Activated T-helper 9 cell treated with anti-CD3 and anti-CD28 coated beads, Interleukin-2, amount 50 U/mL, for 16 hours (primary cell): ENCODE data around the gene ZDHHC3.
"Not testable (repeated sequence)": the region's sequence is repeated elsewhere in the genome, so short reads cannot be mapped to it uniquely, and the experiment has no call there.

Experiments used
- DNase-seq: peaks from one replicate; pipeline ENCODE4 v3.0.0-alpha.2; 2020; ENCODE audit warnings: low read depth

The ZDHHC3 gene

DNA sequence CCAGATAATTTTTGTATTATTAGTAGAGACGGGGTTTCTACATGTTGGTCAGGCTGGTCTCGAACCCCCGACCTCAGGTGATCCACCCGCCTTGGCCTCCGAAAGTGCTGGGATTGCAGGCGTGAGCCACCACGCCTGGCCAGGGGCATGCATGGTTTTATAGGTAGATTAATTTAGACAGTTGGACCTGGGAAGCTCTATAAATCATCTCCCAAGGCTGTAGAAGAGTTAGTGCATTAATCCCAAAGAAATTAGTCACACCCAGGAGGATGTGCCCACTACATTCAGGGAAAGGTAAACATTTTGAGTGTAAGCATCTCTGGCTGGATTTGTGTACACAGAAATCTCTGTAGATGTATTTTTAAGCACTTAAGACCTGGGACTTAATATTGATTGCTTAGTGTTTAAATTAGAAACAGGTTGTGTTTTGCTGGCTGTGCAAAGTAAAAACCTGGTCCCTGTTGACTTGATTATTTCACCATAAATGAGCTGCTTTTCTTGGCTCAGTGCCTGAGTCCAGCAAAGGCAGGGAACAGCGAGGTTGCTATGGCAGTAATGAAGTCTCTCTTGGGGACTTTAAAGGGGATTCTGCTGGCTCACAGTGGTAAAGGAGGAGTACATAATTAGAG lies 19.3 kb upstream of the ZDHHC3 start:
- no peak for DNase-seq

DNA sequence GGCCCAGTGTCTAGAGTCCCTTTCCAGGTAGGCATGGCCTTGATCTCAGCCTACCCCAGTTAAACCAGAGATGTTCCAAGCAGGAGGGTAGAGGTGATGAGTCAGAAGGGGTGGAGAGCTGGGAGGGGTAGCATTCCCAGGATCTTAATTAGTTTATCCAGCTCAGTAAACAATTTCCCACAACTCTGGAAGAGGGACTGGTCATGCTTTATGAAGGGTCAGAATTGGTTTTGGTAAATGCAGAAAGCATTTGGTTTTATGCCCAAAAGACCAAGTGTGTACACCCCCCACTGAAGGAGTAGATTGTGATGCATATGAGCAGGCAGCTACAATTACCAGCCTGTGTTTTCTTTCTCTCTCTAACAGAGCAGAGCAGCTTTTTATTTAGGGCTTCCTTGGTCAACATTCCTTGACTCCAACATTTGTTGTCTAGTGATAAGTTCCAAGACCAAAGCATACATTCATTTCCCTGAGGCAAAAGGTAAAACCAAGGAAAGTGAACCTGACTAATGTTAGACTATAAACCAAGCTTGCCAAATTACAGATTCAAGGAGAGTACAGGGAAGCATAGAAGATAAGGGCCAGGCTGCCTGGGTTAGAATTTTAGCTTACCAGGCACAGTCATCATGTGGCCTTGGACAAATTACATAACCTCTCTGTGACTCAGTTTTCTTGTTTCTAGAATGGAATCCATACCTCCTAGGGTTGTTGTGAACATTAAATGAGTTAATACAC lies 17.7 kb upstream of the ZDHHC3 start:
- DNase-seq: no peak

DNA sequence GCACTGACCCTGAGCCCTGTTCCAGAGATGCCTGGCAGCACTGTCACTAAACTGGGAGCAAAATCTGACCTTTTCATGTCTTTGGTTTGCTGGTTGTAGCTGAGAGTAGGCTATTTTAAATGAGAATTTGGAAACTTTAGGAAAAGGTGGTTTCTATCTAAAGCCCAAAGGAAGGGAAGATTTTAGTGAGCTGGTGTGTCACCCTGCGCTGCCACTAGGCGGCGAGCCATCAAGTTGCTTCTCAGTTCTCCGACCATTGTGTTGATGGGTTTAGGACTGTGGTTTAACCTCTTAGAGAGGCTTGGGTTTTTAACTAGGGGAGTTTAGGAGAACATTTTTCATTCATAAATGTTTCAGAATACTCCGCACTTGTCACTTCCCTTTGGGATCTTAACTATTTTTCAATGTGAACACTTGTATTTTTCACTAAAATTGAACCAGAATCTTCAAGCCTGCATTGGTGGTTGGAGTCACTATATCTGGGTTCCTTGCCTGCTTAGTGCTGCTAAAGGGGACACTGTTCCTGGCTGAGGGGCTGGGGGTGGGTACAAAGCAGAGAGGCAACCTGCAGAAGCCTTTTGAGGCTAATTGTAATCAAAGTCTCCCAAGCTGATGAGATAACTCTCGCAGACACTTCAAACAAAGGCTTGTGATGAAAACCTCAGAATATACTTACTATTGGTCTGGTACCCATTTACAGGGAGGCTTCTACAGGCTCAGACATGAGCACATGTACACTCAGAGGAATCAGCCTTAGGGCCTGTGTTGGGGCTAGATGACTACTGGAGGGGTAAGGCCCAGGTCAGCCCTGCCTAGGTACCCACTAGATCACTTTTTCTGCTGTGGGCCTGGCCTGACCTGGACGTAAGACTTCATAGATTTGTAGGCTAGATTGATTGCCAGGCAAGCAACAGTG lies 16.8 kb upstream of the ZDHHC3 start:
- no peak for DNase-seq

DNA sequence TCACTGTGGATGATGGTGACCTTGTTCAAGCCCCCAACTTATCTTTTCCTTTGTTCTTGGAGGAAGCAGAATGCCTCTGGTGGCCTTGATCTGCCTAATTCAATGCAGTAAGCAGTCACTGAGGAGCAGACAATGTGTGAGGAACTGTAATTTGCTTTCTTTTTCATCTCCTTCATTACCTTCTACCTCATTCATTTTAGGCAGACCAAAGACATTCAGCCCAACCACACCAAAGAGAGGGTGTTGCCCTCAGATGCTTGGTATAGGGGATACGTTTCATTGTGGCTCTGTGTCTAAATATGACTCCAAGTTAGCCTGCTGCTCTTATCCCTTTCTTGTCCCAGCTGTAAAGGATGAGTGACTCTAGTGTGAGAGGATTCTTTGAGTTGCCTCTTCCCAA lies 15.4 kb upstream of the ZDHHC3 start:
- no peak for DNase-seq

DNA sequence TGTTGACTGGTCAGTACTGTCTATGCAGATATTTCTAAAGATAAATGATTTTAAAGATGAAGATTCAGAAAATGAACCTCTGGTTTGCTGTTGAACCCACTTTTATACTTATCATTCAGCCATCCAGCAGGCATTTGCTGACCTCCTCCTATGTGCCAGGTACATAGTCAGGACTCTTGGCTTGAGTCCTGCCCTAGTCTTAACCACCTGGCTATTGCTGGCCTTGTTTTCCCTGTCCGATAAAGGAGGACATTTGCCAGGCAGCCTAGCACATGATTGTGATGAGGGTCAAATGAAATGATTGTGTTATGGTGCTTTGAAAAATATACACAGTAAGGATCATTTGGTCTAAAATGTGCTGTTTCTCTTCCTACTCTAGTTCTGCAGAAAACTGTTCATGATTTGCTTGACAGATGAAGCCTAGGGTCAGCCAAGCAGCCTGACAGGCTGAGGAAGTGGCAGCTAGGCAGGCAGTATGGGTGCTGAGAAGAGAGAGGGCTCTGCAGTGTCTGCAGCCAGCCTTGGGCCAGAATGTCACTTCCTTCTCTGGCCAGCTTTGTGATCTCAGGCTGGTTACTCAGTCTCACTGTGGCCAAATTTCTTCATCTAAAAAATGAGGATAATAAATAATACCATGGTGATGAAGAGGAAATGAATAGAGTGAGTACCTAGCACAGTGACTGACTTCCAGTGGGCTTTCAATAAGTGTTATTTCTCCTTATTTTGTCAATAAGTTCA lies 13.8 kb upstream of the ZDHHC3 start:
- DNase-seq: no peak

DNA sequence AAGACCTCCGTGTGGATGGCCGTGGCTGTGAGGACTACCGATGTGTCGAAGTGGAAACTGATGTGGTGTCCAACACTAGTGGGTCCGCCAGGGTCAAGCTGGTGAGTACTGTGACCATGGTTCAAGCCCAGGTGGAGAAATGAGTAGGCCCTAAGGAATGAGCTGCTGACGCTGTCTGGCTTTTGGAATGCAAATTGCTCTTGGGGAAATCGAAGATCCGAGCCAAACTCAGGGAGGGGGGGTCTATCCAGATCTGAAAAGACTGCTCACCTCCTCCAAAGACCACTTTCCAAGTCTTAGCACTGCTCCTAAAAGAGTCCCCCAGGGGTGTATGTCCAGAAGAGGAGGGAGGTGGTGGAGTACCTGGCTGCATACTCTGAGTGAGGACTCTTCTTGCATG lies 13.2 kb upstream of the ZDHHC3 start:
- DNase-seq: no peak

DNA sequence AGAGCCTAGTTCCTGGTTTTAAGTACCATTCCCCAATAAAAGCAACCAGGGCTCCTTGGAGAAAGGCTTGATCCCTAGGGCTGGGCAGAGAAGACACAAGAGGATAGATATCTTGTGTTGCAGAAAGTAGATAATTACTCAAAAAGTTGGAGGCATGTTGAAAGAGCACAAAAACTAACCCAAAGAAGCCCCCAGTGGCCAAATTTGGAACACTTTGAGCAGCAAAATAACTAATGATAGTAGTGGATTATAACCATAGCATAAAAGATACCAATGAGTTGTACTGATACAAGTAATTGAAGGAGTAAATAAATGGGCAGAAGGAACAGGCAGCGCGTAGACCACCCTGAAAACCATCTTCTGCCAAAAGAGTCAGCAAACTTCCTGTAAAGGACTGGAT lies 12.1 kb upstream of the ZDHHC3 start:
- no peak for DNase-seq

DNA sequence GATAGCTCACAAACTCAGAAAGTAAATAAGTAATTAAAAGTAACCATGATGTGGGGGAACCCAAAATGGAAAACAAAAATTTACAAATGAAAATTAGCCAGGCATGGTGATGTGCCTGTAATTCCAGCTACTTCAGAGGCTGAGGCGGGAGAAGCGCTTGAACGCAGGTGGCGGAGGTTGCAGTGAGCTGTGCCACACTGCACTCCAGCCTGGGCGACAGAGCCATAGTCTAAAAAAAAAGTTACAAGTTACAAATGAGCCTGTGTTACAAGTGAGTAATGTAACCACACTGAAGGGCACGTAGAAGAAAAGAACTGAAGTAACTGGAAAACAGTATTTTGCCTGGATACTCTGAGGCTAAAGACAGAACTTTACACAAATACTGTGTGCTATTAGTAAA lies 11.4 kb upstream of the ZDHHC3 start:
- DNase-seq: no peak

DNA sequence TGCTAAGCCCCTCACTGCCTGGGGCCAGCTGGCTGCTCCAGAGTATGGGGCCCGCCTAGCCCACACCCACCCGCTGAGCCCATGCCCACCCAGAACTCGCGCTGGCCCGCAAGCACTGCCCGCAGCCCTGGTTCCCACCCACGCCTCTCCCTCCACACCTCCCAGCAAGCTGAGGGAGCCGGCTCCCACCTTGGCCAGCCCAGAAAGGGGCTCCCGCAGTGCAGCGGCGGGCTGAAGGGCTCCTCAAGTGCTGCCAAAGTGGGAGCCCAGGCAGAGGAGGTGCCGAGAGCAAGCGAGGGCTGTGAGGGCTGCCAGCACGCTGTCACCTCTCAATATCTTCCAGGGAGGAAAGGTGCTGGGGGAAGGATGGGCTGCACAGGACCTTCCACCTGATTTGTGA lies 10.4 kb upstream of the ZDHHC3 start:
- DNase-seq: not testable (repeated sequence)

DNA sequence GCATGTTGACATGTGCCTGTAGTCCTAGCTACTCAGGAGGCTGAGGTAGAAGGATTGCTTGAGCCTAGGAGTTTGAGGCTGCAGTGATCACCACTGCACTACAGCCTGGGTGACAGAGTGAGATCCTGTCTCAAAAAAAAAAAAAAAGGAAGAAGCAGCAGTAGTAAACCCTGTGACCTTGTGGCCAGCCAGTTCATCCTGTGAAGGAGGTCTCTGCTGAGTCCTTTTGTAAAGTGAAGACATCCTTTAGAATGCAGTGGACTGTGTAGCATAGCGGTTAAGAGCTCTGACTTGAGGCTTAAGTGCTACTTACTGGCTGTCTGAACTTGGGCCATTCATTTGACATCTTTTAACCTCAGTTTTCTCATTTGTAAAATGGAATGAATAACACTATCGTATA lies 8.4 kb upstream of the ZDHHC3 start:
- no peak for DNase-seq

DNA sequence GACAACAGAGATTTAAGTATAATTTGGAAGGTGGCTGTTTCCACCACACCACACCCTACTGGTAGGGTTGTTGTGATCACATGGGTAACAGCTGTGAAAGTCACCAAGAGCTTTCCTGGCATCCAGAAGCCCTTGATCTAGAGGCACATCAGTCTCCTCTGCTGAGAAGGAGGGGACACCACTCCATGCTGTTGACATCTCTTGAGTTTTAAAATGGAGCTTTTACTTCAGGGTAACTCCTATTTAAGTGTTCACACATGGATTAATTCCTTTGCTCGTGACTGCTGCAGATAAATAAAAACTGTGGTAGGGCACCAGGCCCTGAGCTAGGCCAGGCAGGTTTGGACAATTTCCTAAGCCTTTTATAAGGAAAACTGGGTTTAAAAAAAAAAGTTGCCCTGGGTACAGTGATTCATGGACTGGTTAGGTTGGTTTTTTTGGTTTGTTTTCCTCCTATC lies 7.5 kb upstream of the ZDHHC3 start:
- DNase-seq: no peak

DNA sequence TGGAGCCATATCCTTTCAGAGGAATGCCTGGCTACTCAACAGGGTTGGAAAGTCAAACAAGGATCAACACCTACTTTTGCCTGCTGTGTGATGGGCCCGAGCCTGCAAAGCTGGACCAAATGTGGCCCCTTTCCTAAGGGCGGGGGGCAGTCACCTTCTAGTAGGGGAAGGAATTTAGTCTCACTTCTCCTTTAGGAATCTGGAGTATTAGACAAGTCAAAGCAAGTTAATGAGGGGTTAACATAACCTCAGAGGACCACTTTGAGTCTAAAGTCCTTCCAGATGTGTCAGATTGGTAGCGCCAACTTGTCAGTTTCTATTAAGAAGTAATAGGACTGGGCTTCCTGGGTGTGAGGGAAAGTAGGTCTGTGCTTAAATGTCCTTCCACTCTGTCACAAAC lies 6.8 kb upstream of the ZDHHC3 start:
- no peak for DNase-seq

DNA sequence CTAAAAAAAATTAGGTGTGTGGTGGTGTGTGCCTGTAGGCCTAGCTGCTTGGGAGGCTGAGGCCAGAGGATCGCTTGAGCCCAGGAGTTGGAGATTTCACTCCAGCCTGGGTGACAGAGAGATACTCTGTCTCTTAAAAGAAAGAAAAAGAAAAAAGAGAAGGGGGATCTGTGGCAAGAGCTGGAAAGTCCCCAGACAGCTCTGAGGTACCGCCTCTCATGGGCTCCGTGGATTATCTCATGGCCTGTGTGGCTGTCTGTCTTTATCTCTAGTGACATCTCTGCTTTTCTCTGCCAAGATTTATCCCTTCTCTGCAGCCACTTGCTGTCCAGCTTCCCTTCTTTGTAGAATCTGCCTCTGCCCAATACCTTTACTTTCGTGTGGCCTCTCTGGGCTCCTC lies 5.8 kb upstream of the ZDHHC3 start:
- no peak for DNase-seq

DNA sequence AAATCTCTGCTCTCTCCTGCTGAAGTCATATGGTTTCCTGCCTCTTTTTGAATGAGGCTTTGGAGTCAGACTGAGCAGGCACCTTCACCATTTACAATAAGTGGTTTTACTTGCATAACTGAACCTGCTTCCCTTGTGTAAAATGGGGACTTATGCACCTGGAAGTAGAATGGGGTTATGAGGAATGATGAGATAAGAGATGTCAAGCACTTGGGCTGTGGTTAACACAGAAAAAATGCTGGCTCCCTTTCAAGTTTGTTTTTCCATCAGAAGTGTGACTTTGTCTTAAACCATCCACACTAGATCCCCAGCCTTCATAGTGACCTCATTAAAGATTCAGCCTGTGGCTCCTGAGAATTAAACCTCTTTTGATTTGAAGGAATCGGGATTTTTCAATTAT lies 5.2 kb upstream of the ZDHHC3 start:
- DNase-seq: no peak

DNA sequence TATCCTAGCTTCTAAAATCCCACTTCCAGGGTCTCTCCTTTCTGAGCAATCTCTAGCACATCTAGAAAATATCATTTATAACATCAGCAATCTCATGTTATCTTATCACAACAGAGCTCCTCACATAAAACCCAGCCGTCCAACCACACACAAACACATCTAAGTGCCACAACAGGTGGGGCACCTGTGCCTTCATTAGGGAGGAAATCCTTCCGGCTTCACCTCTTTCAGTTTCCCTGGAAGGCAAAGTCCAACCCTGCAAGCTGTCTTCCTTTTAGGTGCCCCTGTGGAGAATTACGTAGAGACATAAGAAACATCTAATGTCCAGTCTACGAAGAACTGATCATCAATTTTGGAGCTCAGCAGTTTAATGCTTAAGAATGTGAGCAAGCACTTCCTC lies 1.6 kb downstream of the ZDHHC3 start:
- DNase-seq: no peak

DNA sequence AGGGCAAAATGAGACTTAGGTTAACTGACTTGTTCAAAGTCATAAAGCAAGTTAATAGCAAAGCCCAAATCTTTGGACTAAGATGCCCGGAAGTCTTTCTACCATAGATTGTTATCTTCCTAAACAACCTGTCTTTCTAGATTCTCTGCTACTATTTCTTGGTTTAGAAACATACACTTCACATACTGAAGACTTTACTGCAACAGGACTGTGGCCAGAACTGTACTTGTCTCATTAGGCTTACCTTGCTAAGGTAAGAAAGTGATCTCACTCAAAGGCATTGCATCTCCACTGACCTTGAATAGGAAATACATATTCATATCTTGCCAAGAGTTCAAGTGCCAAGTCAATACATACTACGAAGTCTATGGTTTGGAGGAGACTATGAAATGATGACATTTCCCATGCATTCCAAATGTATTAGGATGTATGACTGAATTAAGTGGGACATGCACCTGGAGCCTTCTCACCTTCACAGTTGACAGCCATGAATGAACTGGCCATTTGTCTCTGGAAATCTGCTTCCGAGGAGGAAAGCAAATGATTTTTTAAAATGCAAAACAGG lies 5.0 kb downstream of the ZDHHC3 start:
- DNase-seq: no peak

DNA sequence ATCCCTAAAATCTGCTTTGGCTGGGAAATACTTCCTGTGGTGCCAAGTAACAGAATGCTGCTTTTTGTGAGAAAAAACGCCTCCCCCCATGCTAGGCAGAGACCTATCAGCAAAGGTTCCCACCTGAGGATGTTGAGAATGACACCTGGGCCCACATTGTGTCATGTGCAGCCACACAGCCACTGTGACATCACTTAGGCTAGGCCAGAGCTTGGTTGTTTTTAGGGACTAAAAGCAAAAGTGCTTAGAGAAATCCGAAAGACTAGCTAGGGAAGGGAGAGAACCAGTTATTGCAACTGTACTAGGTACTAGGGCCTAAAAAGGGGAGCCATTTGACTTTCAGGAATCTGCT lies 6.2 kb downstream of the ZDHHC3 start:
- DNase-seq: no peak

DNA sequence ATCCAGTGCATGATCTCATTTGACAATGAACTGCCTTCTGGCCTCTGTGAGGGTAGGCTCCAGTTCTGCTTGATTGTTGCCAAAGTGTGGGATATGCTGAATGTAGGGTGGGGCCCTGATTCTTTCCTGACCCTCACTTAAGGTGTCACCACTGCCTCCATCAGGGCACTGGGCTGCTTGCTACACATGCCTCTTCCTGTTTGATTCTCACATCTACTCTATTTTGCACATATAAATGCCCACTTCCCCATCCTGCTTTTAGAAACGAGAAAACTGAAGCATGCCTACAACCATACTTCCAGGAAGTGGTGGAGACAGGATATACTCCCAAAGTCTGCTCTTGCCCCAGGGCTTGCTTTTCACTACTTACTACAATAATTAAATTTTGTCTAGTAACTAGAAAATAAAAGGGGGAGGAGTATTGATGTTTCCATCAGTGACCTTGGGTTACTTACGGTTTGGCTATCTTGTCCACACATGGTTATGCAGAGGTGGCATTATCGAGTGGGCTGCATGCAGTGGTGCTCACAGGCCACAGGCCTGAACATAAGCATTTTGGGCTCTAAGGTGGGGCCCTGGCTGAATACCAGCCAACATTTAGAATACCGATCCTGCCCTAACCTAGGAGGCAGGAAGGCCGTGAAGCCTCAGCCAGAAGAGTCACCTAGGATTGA lies 6.7 kb downstream of the ZDHHC3 start:
- no peak for DNase-seq

DNA sequence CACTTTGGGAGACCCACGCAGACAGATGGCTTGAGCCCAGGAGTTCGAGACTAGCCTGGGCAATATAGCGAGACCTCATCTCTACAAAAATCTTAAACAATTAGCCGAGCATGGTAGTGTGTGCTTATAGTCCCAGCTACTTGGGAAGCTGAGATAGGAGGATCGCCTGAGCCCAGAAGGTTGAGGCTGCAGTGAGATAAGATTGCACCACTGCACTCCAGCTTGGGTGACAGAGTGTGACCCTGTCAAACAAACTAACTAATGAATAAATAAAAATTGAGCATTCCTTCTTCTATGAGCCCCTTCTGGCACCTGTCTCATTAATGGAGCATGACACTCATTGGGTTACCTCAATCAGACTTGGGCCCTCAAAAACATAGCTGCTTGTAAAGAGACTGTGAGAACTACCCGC lies 7.5 kb downstream of the ZDHHC3 start:
- no peak for DNase-seq

DNA sequence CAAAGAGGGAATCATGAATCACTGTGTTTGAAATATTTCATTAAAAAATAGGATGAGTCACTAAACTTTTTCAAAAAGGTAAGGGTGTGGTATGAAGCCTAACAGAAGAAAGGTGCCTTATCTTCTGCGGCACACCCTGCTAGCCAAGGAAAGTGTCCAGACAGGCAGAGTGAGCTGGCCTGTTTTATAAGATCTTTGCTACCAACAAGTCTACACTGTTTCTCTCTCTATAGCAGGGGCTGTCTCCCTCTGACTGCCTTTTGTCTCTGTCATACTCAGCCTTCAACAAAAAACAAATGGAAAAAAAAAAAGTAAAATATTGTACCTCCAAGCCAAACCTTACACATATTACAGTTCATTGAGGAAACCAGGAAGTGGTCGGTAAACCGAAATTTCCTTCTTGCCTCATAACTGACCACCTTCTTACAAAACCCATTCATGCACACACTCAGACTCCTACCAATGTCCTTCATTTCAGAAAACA lies 9.1 kb downstream of the ZDHHC3 start:
- no peak for DNase-seq

DNA sequence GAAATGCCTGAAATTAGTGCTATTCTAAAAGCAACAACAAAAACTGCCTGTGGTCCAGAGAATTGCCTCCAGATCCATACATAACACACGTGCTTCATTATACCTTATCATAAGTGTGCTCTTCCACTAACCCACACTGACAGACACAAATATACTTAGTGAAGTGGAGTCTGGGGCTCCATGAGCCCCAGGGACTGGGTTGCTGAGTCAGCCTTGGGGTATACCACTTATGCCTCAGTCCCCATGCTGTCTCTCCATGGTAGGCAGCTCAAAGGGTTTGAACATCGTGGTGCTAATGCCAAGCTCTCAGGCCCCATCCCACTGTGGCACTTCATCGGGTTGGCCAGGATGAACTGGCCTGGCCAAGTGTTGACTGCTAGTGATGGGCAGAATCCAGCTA lies 10.8 kb downstream of the ZDHHC3 start:
- DNase-seq: no peak
